GM19463 (cell line): Measurements from ENCODE around the gene LACC1.

Experiments used
- ATAC-seq: cut with Tn5 transposase; IDR thresholded peaks from one replicate; pipeline ENCODE4 v1.9.1; 2021; ENCODE audit warnings: mild to moderate bottlenecking, moderate library complexity; ENCODE audit not compliant: unreplicated experiment

LACC1 gene

DNA sequence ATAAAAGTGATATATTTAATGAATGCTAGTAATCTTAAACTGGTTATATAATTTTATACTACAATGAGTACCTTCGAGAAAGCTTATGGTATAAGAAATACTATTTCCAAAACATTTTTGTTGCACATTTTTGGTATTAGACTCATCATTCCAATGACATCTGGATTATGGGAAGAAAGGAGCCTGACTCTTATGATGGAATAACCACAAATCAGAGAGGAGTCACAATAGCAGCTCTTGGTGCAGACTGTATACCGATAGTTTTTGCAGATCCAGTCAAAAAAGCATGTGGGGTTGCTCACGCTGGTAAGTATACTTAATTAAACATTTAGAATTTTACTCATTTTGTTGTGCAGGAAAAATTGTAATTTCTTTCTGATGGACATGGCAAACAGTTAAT, 3.9 kb downstream of the LACC1 start:
- ATAC-seq: no peak

GRCh38 chr13:43884222-43884621, 4.5 kb downstream of the LACC1 start:
- no peak for ATAC-seq

GRCh38 chr13:43894438-43894837, 14.7 kb downstream of the LACC1 start:
- ATAC-seq: no peak

DNA sequence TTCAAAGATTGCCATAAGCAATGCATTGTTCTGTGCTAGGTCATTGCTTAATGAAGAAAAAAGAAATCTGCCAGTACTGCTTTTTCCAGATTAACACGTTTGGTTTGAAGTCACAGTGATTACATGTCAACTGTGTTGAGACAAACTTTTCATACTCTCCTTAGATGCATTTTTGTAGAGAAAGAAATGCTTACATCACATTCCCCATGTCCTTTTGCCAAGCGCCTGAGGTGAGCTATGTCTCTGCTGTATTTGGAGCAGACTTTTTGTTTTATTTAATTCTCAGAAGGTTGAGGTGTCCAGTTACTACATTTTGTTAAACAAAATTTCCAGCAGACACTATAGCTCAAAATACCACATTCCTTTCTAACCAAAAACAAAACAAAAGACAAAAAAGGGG, 16.2 kb downstream of the LACC1 start:
- ATAC-seq: no peak

DNA sequence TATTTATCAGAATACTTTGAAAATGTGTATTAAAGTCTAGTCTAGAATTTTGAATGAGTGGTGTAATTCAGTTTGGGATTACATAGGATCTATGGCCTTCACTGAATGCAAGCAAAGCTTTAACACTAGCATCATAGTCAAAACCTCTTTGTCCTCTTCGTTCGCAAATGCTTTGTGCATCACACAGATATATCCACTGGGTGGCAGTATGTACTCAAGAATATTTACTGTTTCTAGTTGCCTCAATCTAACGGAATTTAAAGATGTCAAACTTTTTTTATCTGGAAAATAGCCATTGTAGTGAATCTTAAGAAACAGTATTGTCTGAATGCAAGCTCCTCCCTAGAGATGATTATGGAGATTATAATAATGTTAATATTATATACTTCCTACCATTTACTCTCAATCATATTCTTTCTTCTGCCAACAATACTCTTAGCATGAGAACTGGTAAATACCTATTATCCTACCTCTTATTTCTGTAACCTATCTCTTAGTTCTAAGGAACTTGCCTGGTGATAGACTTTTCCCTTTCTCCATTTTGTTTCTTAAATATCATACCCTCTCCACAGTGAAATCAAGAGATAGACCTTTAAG, 25.8 kb downstream of the LACC1 start:
- ATAC-seq: no peak

DNA sequence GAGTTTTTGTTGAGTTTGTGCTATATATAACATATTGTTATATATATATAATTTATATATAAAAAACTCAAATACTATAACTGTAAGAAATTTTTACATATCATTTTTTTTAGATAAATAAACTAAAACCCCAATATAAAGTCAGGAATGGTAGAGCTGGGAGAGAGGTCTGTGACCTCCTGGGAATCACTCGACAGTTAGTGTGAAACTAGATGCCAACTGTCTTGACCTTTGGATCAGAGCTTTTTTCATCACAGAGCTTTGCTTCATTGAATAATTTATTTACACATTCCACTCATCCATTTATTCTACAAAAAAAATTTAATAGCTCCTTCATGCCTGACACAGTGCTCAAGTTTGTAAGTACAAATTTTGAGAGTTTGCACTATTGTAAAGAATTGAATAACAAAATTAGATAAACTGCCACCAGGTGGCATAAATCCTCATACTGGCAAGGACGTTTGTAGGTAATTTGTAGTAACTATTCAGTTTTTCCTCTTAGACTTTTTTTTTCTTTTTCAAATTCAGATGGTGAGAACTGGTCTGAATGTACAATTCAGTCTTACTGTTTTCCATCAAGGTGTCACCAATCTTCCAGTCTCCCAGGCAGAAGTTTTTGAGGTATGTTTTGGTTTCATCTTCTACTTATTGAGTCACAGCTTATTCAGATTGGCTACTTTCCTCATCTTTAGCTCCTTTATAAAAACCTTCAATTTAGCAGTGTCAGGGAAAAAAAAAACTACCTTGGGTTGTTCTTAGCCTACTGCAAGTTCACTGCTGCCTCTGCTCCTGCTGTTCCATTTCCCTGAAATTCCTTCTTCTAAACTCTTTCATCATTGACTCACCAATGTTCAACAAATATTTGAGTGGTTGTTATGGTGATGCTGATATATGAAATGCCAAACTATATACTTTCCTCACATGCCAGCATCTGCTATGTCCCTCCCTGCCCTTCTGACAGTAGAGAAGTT, 28.7 kb downstream of the LACC1 start:
- no peak for ATAC-seq

- no peak for ATAC-seq
These were observed 31.2 kb downstream of the LACC1 start for GRCh38 chr13:43910856-43911255.

GRCh38 chr13:43911278-43911677, 31.6 kb downstream of the LACC1 start:
- no peak for ATAC-seq

- no peak for ATAC-seq
These were observed 32.2 kb downstream of the LACC1 start for GRCh38 chr13:43911871-43912270.

DNA sequence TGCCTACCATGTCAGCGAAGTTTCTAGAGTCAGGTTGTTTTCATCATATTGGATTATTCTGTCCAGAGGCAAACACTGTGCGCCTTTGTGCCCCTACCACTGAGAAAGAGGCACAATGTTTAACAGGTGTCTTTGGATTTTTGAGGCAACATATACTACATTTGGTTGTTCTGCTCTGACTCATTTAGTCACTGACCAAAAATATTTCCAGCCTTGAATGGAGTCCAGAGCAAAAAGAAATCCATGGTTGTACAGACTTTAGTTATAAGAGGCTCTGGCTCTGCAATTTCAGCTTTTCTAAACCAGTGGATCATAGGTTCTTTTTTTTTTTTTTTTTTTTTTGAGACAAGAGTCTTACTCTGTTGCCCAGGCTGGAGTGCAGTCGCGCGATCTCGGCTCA, 35.7 kb downstream of the LACC1 start:
- ATAC-seq: no peak

- no peak for ATAC-seq
These were observed 37.1 kb downstream of the LACC1 start for GRCh38 chr13:43916828-43917227.

DNA sequence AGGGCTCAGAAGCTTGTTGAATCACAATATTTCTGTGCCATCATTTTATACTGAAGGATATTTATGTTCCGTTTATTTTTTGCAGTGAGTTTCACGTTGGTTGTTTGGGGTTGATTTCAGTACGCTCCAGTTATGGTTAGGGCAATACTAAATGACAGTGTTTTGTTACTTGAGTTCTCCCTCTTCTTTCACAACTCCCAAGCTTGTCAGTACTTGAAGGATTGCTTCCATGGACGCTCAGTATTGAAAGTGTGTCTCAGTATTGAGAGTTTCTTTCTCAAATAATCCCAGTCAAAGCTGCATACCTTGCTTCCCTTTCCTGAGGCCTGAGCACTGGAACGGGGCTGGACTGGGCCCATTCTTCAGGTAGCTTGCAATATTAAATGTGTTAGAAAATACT, 38.9 kb downstream of the LACC1 start:
- ATAC-seq: no peak

- ATAC-seq: no peak
These were observed 41.4 kb downstream of the LACC1 start for GRCh38 chr13:43920965-43921674.

- ATAC-seq: peak; percentile 96
These were observed 45.0 kb downstream of the LACC1 start for GRCh38 chr13:43924549-43925245.

DNA sequence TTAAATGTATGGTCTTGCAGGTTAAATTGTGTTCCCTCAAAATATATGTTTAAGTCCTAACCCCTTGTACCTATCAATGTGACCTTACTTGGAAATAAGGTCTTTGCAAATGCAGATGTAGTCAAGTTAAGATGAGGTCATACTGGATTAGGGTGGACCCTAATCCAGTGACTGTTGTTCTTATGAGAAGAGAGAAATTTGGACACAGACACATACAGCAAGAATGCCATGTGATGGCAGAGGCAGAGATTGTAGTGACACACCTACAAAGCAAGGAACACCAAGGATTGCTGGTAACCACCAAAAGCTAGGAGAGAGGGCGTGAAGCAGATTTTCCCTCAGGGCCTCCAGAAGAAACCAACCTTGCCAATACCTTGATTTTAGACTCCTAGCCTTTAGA, 50.2 kb downstream of the LACC1 start:
- ATAC-seq: no peak

GRCh38 chr13:43933378-43933777, 53.7 kb downstream of the LACC1 start:
- ATAC-seq: peak; percentile 100

DNA sequence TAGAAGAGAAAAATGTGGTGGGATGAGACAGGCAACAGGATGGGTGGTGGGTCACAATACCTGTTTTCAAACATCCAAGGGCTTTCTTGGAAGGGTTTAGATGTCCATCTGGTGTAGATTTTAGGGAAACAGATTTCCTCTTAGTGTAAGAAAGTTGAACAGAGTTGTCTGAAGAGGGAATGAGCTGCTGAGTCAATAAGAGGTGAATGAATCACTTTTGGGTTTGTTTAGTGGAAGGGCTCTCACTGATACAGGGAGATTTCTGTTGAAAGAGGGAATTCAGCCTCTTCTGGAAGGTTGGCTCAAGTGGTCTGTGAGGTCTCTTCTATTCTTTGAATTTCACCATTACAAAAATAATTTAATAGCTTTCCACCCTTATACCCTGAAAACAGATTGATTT, 54.6 kb downstream of the LACC1 start:
- no peak for ATAC-seq

DNA sequence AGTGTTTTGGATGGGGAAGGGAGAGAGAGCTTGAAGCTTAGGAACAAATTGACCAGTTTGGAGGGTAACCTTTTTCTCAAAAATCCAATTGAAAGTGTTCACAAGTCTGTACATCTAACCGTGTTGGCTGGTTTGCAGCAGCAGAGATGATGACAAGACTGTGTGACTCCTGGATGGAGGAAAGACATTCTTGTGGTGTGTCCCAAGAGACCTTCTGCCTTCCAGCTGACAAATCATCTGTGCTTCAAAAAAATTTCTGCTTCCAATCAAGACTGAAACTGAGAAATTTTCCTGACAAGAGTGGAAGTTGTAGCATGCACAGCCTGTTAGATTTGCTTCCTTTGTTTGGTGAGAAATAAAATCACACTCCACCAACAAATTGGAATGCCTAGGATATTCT, 56.2 kb downstream of the LACC1 start:
- ATAC-seq: no peak

- ATAC-seq: no peak
These were observed 56.9 kb downstream of the LACC1 start for GRCh38 chr13:43936647-43937046.

DNA sequence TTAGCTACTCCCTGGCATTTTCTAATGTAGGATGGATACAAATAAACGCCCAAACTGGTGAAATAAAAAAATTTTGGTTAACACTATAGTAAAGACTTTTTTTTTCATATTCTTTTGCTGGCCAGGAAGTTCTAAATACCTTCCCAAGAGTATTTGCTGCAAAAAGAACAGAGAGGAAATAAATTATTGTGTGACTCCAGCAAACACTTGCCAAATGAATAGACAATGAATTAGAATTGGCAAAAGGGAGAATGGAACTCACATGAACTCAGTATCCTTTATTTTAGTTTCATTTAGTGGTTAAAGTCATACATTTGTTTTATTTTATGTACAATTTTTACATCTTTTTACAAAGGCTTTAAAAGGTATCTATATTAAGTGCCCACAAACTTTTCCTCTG, 58.1 kb downstream of the LACC1 start:
- no peak for ATAC-seq

DNA sequence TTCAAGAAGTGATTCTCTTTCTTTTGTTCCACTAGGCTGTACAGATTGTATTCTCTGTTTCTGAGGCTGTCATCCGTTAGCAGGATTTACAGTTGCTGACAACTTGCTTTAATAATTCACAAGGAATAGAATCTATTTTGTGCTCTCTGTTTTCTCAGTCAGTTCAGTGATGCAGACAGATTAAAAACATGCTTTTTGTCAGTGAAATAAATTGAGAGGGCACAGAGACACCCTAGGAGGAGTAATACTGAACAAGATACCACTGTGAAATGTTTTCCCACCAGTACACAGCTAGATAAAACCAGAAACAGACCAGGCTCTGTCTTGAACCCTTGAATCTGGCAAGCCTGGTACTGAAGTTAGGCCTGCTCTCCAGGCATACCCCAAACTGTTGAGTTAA, 58.7 kb downstream of the LACC1 start:
- no peak for ATAC-seq
